Measurements from ENCODE around the gene TMEM147. TPM values are rescaled to one million over a fixed set of nuclear protein-coding genes. Genes with fewer than 3 reads are reported as not detected.

TMEM147 gene
- total and polyA plus RNA-seq, 2 of the 13 experiments (the other 11 are each of a cell fraction or from before 2014, with no cell fraction given) = 141 to 176 TPM

DNA sequence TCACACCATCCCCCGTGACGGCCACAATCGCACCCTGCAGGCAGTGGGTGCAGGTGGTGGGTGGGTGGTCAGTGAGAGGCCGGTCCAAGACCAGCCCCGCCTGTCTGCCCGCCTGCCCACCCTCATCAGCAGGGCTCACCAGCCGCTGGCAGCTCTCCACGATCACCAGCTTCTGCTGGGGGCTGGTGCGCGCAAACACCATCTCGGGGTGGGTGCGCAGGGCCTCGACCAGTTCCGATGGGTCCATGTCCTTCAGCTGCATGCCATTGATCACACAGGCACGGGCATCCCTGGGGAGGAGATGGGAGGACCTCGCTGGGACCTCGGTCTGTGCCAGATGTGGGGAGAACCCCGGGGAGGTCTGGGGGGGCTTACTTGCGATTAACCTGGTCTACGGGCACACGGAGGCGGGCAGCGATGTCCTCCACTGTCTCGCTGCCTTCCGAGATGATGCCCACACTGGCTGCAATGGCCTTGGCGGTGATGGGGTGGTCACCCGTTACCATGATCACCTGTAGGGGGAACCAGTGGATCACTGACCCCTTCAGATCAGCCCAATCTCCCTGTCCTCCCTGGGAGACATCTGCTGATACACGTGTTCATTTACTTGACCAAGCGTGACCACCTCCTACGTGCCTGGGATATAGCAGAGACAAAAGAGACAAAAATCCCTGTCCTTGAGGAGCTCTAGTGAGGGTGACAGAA lies 10.0 kb downstream of the TMEM147 start (continued):
- TF ChIP-seq ZNF780A (CRISPR knock-in tag; IDR thresholded peaks at IDR 0.05) (peak; percentile 41; the same call in 1 of the 2 replicates), ZFP90 (CRISPR knock-in tag; IDR thresholded peaks at IDR 0.05; ENCODE audit: borderline replicate concordance) (no peak), ZNF687 (CRISPR knock-in tag; IDR thresholded peaks at IDR 0.05) (peak; percentile 41; the same call in 1 of the 2 replicates), SALL2 (CRISPR knock-in tag; IDR thresholded peaks at IDR 0.05) (no peak), ZNF589 (CRISPR knock-in tag; conservative IDR thresholded peaks at IDR 0.05) (peak; percentile 34; the same call in 1 of the 2 replicates), TEAD3 (CRISPR knock-in tag; optimal IDR thresholded peaks at IDR 0.05; ENCODE audit: borderline replicate concordance) (no peak), IKZF1 (IDR thresholded peaks at IDR 0.05) (no peak), ZNF580 (CRISPR knock-in tag; IDR thresholded peaks at IDR 0.05; ENCODE audit: borderline replicate concordance, low read depth) (0 out of 2 replicates have a peak, but pooled peaks have one; percentile 52), SALL1 (CRISPR knock-in tag; IDR thresholded peaks at IDR 0.05) (0 out of 2 replicates have a peak, but pooled peaks have one; percentile 5)

Data from HepG2 (cell line).